Measurements from ENCODE around the gene NPAS2. TPM values are rescaled to one million over a fixed set of nuclear protein-coding genes. Genes with fewer than 3 reads are reported as not detected.
A peak's percentile ranks its signal among the peaks of the same experiment; 100 is the strongest.

The NPAS2 gene
- total RNA-seq, 1 experiment from 2014 or later: 12.3 TPM

GRCh38 chr2:100793982-100794381 lies 26.0 kb upstream of the NPAS2 start:
- H3K27me3 Mint-ChIP-seq (ENCODE audit: insufficient read depth, unreplicated experiment): no peaks in the 10 kb centered on the region
- no peaks in the 10 kb centered on the region for H3K9me3 Mint-ChIP-seq (ENCODE audit: unreplicated experiment)
- ChIA-PET CTCF (no interaction called here), POLR2A (interaction anchor here (0.9 kb wide), 1 partner anchor 41 kb away, joined by 3 read pairs; no protein-coding TSS in a partner anchor)
- peaks cover 6% of the 10 kb centered on the region for H3K36me3 Mint-ChIP-seq (ENCODE audit: insufficient read depth, unreplicated experiment)
- peaks cover 17% of the 10 kb centered on the region for H3K4me1 Mint-ChIP-seq (ENCODE audit: insufficient read depth, unreplicated experiment)
- no TSS peak for BruUV-seq (replicated peaks)
- no peak overlapping the region for H3K4me3 Mint-ChIP-seq (ENCODE audit: unreplicated experiment)
- peak; percentile 13 for DNase-seq (ENCODE audit: unreplicated experiment)
- intact Hi-C loops (cut with micrococcal nuclease): no loop called here
- TF ChIP-seq CTCF (IDR thresholded peaks at IDR 0.05; ENCODE audit: unreplicated experiment): no peak
- no peak overlapping the region for H3K27ac Mint-ChIP-seq (ENCODE audit: low read depth, unreplicated experiment)

- Mint-ChIP-seq H3K27ac (ENCODE audit: low read depth, unreplicated experiment) (peak overlapping the region; percentile 33), H3K4me1 (ENCODE audit: insufficient read depth, unreplicated experiment) (peaks cover 26% of the 10 kb centered on the region), H3K4me3 (ENCODE audit: unreplicated experiment) (peak overlapping the region; percentile 20), H3K36me3 (ENCODE audit: insufficient read depth, unreplicated experiment) (no peaks in the 10 kb centered on the region), H3K27me3 (ENCODE audit: insufficient read depth, unreplicated experiment) (no peaks in the 10 kb centered on the region), H3K9me3 (ENCODE audit: unreplicated experiment) (no peaks in the 10 kb centered on the region)
- ChIA-PET POLR2A (interaction anchor here (0.5 to 1.4 kb wide), 3 partner anchors 22 to 216 kb away, joined by 3 to 5 read pairs (median 4); partner anchors contain the start of gene NPAS2), CTCF (interaction anchor here (0.5 kb wide), 1 partner anchor 190 kb away, joined by 3 read pairs; no protein-coding TSS in a partner anchor)
- no TSS peak for BruUV-seq (replicated peaks)
- DNase-seq (ENCODE audit: unreplicated experiment): peak; percentile 37
- TF ChIP-seq CTCF (IDR thresholded peaks at IDR 0.05; ENCODE audit: unreplicated experiment): no peak
- intact Hi-C loops (cut with micrococcal nuclease): no loop called here
Observed at GRCh38 chr2:100796499-100797100, 23.3 kb upstream of the NPAS2 start.

- intact Hi-C loops (cut with micrococcal nuclease): no loop called here
- Mint-ChIP-seq H3K27ac (ENCODE audit: low read depth, unreplicated experiment) (no peak overlapping the region), H3K4me1 (ENCODE audit: insufficient read depth, unreplicated experiment) (peaks cover 24% of the 10 kb centered on the region), H3K27me3 (ENCODE audit: insufficient read depth, unreplicated experiment) (no peaks in the 10 kb centered on the region), H3K9me3 (ENCODE audit: unreplicated experiment) (no peaks in the 10 kb centered on the region), H3K4me3 (ENCODE audit: unreplicated experiment) (no peak overlapping the region), H3K36me3 (ENCODE audit: insufficient read depth, unreplicated experiment) (no peaks in the 10 kb centered on the region)
- ChIA-PET CTCF (interaction anchor here (1.0 kb wide), 1 partner anchor 189 kb away, joined by 3 read pairs; no protein-coding TSS in a partner anchor), POLR2A (interaction anchor here (0.6 to 2.1 kb wide), 3 partner anchors 22 to 926 kb away, joined by 3 to 6 read pairs (median 3); no protein-coding TSS in a partner anchor)
- TF ChIP-seq CTCF (IDR thresholded peaks at IDR 0.05; ENCODE audit: unreplicated experiment): no peak
- DNase-seq (ENCODE audit: unreplicated experiment): no peak
- no TSS peak for BruUV-seq (replicated peaks)
Observed at GRCh38 chr2:100799686-100800085, 20.3 kb upstream of the NPAS2 start.

- no TSS peak for BruUV-seq (replicated peaks)
- H3K9me3 Mint-ChIP-seq (ENCODE audit: unreplicated experiment): no peaks in the 10 kb centered on the region
- no peak overlapping the region for H3K4me3 Mint-ChIP-seq (ENCODE audit: unreplicated experiment)
- POLR2A ChIA-PET: interaction anchor here (0.8 to 2.1 kb wide), 6 partner anchors 11 to 70 kb away, joined by 3 to 11 read pairs (median 4); partner anchors contain the start of gene NPAS2
- CTCF ChIA-PET: interaction anchor here (1.0 to 1.7 kb wide), 3 partner anchors 102 to 194 kb away, joined by 3 read pairs; no protein-coding TSS in a partner anchor
- H3K36me3 Mint-ChIP-seq (ENCODE audit: insufficient read depth, unreplicated experiment): no peaks in the 10 kb centered on the region
- intact Hi-C loops (cut with micrococcal nuclease): no loop called here
- TF ChIP-seq CTCF (IDR thresholded peaks at IDR 0.05; ENCODE audit: unreplicated experiment): no peak
- DNase-seq (ENCODE audit: unreplicated experiment): no peak
- peaks cover 24% of the 10 kb centered on the region for H3K4me1 Mint-ChIP-seq (ENCODE audit: insufficient read depth, unreplicated experiment)
- no peaks in the 10 kb centered on the region for H3K27me3 Mint-ChIP-seq (ENCODE audit: insufficient read depth, unreplicated experiment)
- peak overlapping the region; percentile 36 for H3K27ac Mint-ChIP-seq (ENCODE audit: low read depth, unreplicated experiment)
Observed at GRCh38 chr2:100800915-100801314, 19.0 kb upstream of the NPAS2 start.

Measured in MCF 10A (cell line).